Calu3 (cell line): ENCODE results near the gene SNX32. TPM values are rescaled to one million over a fixed set of nuclear protein-coding genes. Genes with fewer than 3 reads are reported as not detected.

Experiments used
- BruUV-seq: library from RNA; stranded (reverse); fragments of 400-500 nt; replicated peaks from 2 replicates; lab custom pipeline; 2021; lab: Mats Ljungman, UMichigan
- CTCF ChIA-PET: fragments of 300-600 bp; sonication (Branson Sonifier 250); formaldehyde crosslinking; loops from one replicate; lab custom pipeline; 2022; ENCODE audit warnings: antibody characterized with exemption; lab: Charles Lee
- DNase-seq: peaks from one replicate; pipeline ENCODE4 v3.0.0; 2022
- H3K27ac Mint-ChIP-seq: one replicate; pipeline ENCODE4 v1.8.0; 2022; ENCODE audit warnings: mixed read lengths; ENCODE audit not compliant: unreplicated experiment
- H3K27me3 Mint-ChIP-seq: one replicate; pipeline ENCODE4 v1.8.0; 2022; ENCODE audit warnings: mixed read lengths; ENCODE audit not compliant: unreplicated experiment
- H3K36me3 Mint-ChIP-seq: one replicate; pipeline ENCODE4 v1.8.0; 2022; ENCODE audit warnings: mild to moderate bottlenecking, moderate library complexity, mixed read lengths; ENCODE audit not compliant: insufficient read depth, unreplicated experiment
- H3K4me1 Mint-ChIP-seq: one replicate; pipeline ENCODE4 v1.8.0; 2022; ENCODE audit warnings: mild to moderate bottlenecking, low read depth, mixed read lengths; ENCODE audit not compliant: unreplicated experiment
- H3K4me3 Mint-ChIP-seq: one replicate; pipeline ENCODE4 v1.8.0; 2022; ENCODE audit warnings: mild to moderate bottlenecking, low read depth, moderate library complexity, mixed read lengths; ENCODE audit not compliant: unreplicated experiment
- H3K9me3 Mint-ChIP-seq: one replicate; pipeline ENCODE4 v1.8.0; 2022; ENCODE audit warnings: low read depth, mixed read lengths; ENCODE audit not compliant: unreplicated experiment
- CTCF ChIP-seq: fragments of 200-600 bp; IDR thresholded peaks from one replicate; pipeline ENCODE4 v1.8.0; 2022; ENCODE audit warnings: antibody characterized with exemption; ENCODE audit not compliant: unreplicated experiment
- intact Hi-C: fragments of 100-400 bp; cut with micrococcal nuclease; formaldehyde crosslinking; loops from one replicate; pipeline ENCODE4 v1.10.0; 2022; ENCODE audit not compliant: unreplicated experiment
- total RNA-seq: library from RNA; stranded (reverse); gene quantifications from 2 replicates; pipeline ENCODE4 v1.2.3, GENCODE V29; 2022

SNX32 gene
- total RNA-seq, 1 experiment from 2014 or later = not detected

GRCh38 chr11:65880844-65881421 lies 47.2 kb downstream of the SNX32 start:
- intact Hi-C loops = loop anchor here (10.0 kb wide), 1 partner anchor 104 kb away; no protein-coding TSS in a partner anchor
- CTCF ChIA-PET = no interaction called here
- DNase-seq = no peak
- H3K36me3 Mint-ChIP-seq = peaks cover 29% of the 10 kb centered on the region
- no peaks in the 10 kb centered on the region for H3K27me3 Mint-ChIP-seq
- no TSS peak for BruUV-seq
- no peaks in the 10 kb centered on the region for H3K4me1 Mint-ChIP-seq
- H3K27ac Mint-ChIP-seq = no peak overlapping the region
- H3K4me3 Mint-ChIP-seq = no peak overlapping the region
- no peaks in the 10 kb centered on the region for H3K9me3 Mint-ChIP-seq
- TF ChIP-seq CTCF = no peak

- CTCF ChIA-PET = interaction anchor here (0.5 kb wide), 1 partner anchor 76 kb away, joined by 7 read pairs; no protein-coding TSS in a partner anchor
- H3K36me3 Mint-ChIP-seq = peaks cover 39% of the 10 kb centered on the region
- DNase-seq = no peak
These were observed 48.6 kb downstream of the SNX32 start for GRCh38 chr11:65882120-65883057.

GRCh38 chr11:65883058-65883761 lies 49.4 kb downstream of the SNX32 start:
- Mint-ChIP-seq H3K27ac (no peak overlapping the region), H3K27me3 (no peaks in the 10 kb centered on the region), H3K9me3 (no peaks in the 10 kb centered on the region), H3K4me3 (no peak overlapping the region), H3K36me3 (peaks cover 42% of the 10 kb centered on the region), H3K4me1 (peaks cover 15% of the 10 kb centered on the region)
- CTCF ChIA-PET = interaction anchor here (1.4 to 2.3 kb wide), 2 partner anchors 105 to 138 kb away, joined by 3 to 14 read pairs; no protein-coding TSS in a partner anchor
- TF ChIP-seq CTCF = no peak
- no TSS peak for BruUV-seq
- intact Hi-C loops = loop anchor here (10.0 kb wide), 1 partner anchor 102 kb away; no protein-coding TSS in a partner anchor
- DNase-seq = no peak

More at GRCh38 chr11:65882120-65883057, 48.6 kb downstream of the SNX32 start:
- TF ChIP-seq CTCF = no peak
- no peak overlapping the region for H3K4me3 Mint-ChIP-seq
- no peaks in the 10 kb centered on the region for H3K27me3 Mint-ChIP-seq
- no TSS peak for BruUV-seq
- H3K9me3 Mint-ChIP-seq = no peaks in the 10 kb centered on the region
- intact Hi-C loops = loop anchor here (10.0 kb wide), 1 partner anchor 102 kb away; no protein-coding TSS in a partner anchor
- no peak overlapping the region for H3K27ac Mint-ChIP-seq
- H3K4me1 Mint-ChIP-seq = peaks cover 13% of the 10 kb centered on the region
